AG08395 (cell line): ENCODE measurements around the gene KRTAP10-4.
"Not testable (repeated sequence)": the region's sequence is repeated elsewhere in the genome, so short reads cannot be mapped to it uniquely, and the experiment has no call there.

Experiments
- DNase-seq: peaks from one replicate; pipeline ENCODE4 v3.0.0; 2012; ENCODE audit warnings: mixed read lengths, low spot score

KRTAP10-4 gene

DNA sequence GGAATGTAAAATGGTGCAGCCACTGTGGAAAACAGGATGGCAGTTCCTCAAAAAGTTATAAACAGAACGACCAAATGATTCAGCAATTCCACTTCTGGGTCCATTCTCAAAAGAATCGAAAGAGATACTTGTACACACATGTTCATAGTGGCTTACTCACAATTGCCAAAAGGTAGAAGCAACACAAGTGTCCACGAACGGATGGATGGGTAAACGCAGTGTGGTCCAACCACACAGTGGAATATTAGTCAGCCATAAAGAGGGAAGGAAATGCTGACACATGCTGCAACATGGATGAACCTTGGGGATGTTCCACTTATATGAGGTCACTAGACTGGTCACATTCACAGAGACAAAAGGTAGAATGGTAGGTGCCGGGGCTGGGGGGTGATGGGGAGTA lies 38.8 kb upstream of the KRTAP10-4 start:
- no peak for DNase-seq

DNA sequence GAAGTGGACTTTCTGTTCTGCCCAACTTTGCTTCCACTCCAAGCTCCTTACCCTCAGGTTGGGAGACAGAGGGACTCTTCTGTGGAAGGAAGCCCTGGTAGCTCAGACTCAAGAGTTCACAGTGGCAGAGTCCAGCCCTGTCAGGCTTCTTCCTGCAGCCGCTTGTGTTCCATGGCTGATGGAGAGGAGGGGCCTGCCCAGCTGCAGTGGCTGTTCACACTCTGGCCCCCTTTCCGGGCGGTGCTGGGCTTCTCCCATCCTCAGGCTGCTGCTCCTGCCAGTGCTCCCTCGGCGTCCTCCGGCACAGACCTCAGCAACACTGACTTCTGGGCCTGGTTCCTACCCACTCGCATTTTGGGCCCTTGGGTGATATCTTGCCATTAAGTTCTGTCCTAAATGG lies 37.6 kb upstream of the KRTAP10-4 start:
- no peak for DNase-seq

DNA sequence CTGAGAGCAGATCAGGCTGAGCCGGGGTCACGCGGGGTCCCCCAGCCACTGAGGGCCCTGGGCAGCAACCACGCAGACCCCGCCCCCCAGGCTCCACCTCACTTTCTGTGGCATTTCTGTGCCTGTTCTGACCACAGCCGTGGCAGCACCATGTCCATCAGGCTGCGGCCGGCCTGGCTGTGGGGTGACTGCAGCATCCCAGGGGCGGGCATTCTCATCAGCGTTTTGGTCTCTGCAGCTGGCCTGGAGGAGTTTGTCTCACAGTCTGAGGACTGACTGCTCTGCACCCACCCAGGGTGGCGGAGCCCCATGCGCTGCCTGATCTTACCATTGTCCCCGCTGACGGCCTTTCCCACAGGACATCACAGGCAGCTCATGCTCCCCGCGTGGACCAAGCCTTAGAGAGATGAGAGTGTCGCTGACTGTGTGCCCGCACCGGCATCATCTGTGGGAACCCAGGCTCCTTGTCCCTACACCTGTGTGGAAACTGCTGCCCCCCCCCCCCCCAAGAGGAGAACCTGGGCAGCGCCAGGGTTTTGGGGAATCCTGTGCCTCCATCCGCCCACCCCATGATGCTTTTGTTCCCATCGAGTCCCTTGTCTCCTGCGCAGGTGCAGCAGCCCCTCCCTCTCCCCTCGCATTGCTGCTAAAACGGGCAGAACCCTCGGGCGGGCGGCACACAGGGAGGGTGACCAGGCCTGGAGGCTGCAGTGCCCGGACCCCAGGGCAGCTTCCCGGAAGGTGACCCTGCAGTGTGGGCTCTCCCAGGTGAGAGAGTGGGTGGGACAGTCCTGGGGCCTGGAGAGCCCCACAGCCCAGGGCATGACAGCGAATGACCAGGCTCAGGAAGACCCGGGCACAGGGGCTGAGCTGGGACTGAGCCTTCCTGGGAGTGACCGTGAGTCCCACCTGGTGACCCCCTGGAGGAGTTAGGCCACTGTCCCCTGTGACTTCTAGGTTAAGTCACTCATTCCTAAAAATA lies 35.3 kb upstream of the KRTAP10-4 start:
- DNase-seq, result no peak

DNA sequence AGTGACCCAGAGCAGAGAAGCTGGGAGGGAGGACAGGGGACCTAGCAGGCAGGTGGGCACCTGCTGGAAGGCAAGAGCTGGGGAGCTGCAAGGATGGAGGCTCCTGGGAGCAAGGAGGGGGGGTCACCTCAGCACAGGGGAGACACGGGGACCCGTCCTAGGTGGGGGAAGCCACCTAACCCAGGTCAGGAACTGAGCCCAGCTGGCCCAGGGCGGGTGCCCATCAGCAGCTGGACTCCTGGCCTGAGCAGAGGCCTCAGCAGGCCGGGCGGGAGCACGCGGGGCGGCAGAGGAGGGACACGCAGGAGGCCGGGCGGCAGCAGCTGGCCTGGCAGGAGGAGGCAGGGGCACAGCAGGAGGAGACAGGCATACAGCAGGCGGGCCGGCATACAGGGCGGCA lies 34.5 kb upstream of the KRTAP10-4 start:
- DNase-seq, result no peak

DNA sequence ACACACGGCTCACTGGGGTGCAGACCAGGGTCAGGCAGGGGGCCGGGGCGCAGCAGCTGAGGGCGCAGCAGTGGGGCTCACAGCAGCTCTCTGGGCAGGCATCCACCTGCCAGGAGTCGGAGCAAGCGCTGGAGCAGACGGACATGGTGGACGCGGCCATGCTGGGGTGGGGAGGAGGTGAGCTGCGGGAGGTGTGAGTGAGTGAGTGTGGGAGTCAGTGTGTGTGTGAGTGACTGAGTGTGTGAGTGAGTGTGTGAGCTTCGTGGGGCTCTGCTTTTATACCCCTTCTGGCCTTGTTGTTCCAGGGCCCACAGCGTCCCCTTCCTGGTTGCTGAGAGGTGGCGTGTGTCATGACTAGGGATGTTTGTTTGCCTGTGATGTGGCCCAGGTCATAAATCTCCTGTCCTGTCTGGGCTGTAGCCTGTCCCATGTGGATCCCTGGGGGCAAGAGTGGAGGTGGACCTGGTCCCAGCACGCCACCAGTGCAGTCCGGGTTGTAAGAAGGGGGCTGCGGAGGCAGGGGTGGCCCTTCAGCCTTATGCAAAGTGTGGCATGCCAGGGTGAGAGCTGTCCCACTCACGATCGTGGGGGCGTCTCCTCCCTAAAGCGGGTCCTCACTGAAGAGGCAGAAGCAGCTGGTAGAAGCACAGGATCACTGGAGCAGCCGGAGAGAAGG lies 33.4 kb upstream of the KRTAP10-4 start, which contains the start of gene KRTAP10-1:
Gene KRTAP10-1, minus strand, starts transcription at position 205 of the 676 bp plus-strand sequence. Its CDS starts 45 bp downstream, at position 160.
- DNase-seq, result no peak

DNA sequence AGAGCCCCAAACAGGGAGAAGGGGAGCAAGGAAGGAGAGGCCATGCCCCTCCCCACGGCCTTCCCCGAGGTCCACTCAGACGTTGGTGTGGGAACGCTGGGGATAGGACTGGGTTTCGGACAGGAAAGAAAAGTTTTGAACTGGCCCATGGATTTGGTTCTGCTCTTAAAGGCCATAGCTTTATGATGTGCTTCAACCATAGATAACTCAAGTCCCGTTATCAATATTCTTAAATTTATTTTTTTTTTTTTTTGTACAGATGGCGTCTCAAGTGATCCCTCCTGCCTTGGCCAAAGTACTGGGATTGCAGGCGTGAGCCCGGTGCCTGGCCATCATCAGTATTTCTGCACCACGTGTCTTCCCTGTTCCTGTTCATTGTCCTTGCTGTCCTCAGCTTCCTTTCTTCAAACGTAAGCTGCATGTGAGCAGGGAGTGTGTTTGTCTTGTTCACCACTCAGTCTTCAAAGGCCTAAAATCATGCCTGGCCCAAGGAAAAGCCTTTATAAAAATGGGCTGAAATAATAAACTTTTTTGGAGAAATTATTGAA lies 32.7 kb upstream of the KRTAP10-4 start:
- DNase-seq, result no peak

DNA sequence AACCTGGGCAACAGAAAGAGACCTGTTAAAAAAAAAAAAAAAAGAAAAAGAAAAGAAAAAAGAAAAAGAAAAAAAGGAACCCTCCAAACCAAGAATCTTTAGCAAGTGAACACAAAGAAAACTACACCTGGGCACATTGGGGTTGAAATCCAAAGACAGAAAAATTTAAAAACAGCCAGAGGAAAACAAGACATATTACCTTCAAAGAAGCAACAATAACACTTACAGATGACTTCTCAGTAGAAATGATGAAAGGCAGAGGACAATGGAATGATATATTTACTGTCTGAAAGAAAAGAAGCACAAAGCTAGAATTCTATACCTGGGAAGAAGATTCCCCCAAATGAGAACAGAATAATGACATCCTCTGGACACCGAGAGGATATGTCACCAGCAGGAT lies 30.8 kb upstream of the KRTAP10-4 start:
- DNase-seq, result no peak

DNA sequence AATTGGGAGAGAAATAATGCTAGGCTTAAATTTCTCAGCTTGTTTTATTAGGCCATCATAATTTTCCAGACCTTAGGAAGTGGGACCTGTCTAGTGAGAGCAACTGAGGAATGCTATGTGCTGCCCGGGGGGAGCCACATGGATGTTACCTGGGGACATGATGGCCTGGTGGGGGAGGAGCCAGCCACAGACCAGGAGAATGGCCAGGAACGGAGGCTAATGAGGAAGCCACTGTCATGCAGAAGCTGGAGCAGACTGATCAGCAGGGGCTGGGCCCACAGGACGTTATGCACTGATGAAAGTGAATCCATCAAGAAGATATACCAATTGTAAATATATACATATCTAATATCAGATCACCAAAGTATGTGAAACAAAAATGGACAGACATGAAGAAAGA lies 29.0 kb upstream of the KRTAP10-4 start:
- DNase-seq, result no peak

DNA sequence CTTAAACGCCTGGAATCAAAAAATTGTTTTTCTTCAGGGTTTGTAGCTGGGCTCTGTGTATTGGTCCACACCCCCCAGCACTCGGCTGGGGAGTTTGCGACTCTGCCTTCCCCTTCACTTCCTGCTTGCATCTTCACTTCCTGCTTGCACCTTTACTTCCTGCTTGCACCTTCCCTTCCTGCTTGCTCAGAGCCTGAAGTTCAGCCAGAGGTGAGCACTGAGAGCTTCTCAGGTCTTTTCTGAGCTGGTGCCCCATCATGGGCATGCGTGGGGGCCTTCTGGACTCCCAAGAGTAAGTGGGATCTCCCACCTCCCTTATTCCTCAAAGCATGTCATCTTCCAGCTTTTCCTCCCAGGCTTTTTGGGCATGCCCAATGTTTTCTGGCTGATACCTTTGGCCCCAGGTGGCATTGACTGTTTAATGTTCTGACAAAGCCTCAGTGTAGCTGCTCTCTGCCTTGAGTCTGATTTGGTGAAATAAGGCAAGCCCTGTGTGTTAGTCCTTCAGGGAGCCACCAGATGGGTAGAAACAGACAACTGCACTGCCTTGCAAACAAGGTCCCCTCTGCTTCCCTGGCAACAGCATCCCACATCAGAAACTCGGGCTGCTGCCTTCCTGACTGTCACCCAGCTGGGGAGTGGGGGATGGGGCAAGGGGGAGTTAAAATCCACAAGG lies 25.7 kb upstream of the KRTAP10-4 start:
- no peak for DNase-seq

DNA sequence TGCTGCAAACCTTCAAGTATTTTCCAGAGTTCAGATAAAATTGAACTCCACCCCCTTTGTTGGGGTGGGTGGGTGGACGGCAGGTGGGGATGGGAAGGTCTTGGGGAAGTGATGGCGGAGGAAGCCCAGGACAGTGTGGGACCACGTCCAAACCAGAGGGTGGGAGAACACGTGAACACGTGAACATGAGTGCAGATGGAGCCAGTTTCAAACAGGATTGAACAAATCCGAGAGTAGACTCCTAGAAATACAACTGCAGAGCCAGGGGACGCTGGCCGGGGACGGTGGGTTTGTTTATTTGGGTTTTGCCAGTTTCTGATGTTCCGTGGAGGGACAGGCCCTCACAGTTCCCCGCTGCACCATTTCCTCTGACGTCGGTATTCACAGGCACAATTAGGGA lies 25.1 kb upstream of the KRTAP10-4 start:
- DNase-seq, result no peak

DNA sequence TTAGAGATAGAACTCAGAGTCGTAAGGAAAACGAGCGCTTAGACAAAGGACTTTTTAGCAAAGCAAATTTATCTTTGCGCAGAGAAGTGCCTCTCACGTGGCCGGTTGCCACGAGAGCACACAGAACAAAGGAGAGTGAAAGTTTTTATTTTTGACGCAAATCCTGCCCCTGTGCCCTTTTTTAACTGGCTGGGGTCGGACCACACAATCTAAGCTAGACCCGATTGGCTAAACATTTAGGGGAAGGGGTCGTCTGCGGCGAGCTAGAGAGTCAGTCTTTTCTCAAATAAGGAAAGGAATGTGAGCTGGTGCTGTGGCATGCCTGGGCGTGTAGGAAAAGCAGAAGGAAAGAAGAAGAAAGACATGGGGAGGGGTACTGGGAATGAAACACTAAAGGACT lies 24.6 kb upstream of the KRTAP10-4 start:
- DNase-seq, result no peak

DNA sequence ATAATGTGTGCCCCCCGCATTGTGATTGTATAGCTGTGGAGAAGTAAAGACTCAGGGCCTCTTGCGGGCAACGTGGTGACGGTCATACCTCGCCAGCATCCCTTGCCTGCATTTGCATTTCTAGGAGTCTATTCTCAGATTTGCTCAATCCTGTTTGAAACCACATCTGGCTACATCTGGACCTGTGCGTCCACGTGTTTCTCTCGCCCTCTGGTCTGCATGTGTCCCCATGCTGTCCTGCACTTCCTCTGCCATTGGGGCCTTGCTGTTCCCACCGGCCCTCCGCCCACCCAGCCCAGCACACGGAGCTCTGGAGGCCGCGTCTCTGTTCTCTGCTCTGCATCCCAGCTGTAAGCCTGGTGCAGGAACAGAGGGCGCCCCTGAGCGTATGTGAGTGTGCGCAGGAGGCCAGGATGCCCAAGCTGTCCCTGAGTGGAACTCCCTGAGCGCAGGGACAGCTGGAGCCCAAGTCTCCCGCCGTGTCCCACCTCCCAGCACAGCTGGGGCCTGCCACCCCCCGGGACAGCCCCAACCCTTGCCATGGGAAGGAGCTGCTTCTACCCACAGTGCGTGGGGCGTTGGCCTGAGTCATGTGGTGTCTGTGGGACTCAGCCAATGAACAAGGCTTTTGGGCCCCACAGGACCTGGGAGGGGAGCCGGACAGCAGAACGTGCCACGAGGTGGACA lies 23.9 kb upstream of the KRTAP10-4 start:
- no peak for DNase-seq

DNA sequence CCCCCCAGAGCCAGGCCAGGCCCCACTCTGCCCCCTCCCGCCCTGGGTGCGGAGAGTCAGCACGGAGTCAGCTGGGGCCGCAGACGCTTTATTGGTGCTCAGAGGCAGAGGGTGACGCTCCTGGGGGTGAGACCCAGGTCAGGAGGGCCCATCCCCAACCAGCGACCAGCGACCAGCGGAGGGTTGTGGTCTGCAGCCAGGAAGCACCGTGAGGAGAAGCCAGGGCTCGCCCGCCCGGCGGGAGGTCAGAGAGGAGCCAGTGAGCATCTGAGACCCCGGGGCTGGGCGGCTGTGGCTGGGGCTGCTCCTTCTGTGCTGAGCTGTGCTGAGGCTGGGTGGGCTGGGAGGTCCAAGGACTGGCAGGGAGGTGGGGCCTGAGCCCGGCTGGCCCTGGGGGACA lies 23.2 kb upstream of the KRTAP10-4 start:
- DNase-seq, result not testable (repeated sequence)

DNA sequence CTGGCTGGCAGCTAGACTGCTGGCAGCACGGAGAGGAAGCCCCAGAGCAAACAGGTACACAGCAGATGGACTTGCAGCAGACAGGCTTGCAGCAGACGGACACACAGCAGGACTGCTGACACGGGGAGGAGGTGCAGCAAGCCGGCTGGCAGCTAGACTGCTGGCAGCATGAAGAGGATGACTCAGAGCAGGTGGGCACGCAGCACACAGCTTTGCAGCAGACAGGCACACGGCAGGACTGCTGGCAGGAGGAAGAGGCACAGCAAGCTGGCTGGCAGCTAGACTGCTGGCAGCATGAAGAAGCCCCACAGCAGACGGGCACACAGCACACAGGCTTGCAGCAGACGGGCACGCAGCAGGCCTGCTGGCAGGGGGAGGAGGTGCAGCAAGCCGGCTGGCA lies 22.7 kb upstream of the KRTAP10-4 start:
- DNase-seq, result no peak

DNA sequence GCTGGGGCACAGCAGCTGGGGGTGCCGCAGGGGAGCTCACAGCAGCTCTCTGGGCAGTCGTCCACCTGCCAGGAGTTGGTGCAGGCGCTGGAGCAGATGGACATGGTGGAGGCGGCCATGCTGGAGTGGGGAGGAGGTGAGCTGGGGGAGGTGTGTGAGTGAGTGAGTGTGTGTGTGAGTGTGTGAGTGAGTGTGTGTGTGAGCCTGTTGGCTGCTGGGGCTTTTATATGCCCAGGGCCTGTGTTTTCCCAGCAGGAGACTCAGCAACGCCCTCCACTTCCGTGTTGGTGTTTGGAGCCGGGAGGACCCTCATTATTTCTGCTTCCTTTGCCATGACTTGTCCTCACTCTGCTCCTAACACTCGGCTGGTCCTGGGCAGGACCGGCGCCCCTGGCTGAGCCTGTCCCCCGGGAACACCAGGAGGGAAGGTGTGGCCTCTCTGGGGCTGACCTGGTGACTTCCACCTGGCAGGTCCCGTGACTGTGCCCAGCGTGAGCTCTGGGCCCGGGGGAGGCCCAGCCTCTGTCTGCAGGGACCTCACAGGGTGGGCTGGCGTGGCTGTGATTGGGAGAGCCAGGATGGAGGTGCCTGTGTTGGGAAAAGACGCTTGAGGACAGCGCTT lies 22.1 kb upstream of the KRTAP10-4 start, which contains the start of gene KRTAP10-2:
Gene KRTAP10-2, minus strand, starts transcription at position 166 of the 622 bp plus-strand sequence. Its CDS starts 47 bp downstream, at position 119.
- DNase-seq, result no peak

DNA sequence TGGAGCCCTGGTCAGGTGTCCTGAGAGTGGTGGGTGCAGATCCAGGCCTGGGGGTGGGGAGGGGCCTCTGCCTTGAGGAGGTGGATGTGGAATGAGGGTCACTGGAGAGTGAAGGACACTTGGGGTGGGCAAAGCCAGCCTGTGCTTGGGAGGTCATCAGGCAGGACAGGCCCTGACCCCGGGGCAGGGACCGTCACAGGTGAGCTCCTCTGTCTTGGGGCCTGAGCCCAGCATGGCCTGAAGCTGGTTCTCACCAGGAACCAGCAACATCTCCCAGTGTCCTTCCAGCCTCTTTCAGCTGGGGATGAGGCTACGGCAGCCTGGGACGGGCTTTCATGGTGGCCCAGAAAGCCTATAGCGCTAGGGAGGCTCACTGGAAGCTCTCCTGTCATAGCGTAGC lies 21.4 kb upstream of the KRTAP10-4 start:
- no peak for DNase-seq

DNA sequence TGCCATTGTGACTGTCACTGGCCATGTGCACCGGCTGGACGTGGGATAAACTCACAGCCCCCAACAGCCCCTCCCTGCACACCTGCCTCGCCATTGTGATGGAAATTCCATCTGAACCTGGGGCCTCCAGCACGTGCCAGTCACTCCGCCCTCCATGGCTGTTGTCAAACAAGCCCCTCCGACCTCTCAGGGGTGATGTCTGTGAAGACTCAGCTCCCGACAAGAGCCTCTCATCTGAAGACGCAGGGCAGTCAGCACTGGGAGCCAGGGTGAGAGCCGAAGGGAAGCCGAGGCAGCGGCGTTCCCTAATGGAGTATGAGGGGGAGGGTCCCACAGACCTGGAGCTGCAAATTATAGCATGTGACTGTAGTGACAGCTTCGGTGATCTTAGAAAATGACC lies 20.8 kb upstream of the KRTAP10-4 start:
- DNase-seq, result no peak

DNA sequence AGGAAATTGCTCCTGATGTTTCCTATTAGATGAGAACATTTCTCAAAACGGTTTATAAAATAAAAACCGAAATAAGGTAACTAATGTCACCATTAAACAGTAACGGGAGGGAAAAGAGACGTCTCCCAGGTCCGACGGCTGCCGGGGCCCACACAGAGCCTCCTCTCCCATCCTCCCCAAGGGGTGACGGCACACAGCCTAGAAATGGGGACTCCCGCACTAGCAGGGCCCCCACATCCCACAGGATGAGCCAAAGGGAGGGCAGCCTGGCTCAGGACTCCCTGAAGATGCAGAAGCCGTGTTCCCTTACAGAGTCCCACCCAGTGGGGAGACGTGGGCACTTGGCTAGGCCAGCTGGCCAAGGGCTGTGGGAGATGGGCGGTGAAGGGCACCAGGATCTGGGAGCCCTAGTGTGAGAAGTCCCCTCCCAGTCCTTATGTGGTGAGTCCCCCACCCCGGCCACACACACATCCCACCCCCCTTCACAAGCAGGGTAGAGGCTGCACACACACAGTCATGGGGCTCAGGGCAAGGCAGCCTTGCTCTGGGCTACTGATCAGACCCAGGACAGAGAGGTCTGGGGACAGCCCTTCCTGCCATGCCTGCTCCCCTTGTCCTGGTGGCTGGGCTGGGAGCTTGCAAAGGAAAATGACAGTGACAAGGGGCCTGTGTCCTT lies 18.2 kb upstream of the KRTAP10-4 start:
- no peak for DNase-seq

DNA sequence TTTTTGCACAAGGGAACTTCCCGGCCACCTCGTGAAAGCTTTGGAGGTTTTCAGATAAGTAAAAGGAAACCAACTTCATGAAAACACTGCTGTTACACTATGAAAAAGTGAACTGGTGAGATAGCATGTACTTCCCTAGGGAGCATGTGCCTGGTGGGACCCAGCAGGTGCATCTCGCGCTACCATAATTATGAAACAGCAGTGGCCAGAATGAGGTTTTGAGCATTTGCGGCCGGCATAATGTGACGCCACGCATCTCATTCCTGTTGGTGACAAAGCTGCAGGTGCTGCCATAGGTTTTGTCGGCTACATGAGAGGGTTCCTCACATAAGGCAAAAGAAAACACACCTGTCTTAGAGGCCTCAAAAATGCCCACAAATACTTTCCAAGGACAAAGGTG lies 16.6 kb upstream of the KRTAP10-4 start:
- DNase-seq, result no peak

DNA sequence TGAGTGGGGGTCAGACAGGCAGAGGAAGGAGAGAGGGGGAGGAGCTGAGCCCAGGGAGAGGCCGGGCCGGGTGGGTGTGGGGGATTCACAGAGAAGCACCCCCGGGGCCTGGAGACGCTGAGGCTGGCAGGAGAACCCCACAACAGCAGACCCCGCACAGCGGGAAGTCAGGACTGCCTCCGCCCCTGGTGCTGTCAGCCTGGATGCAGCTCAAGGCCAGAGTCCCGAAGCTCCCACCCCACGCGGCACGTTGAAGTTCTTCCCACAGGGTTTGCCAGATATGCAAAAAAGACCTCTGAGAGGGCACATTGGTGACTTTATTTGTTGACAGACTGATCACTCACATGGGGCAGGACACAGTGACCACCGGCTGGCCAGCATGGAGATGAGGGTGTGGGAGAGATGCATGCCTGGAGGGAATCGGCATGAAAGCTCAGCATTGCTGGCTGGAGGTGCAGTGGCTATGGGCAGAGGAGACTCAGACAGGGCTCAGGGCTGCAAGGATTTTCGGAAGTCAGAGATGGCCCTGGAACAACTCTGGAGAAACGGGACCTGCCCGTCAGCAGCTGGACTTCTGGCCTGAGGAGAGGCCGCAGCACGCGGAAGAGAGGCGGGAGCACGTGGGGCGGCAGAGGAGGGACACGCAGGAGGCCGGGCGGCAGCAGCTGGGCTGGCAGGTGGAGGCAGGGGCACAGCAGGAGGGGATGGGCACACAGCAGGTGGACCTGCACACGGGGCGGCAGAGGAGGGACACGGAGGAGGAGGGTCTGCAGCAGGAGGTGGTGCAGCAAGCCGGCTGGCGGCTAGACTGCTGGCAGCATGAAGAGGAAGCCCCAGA lies 15.8 kb upstream of the KRTAP10-4 start:
- DNase-seq, result no peak
